Breast epithelium (tissue), 4 donors: ENCODE data around the gene FYB1. TPM values are rescaled to one million over a fixed set of nuclear protein-coding genes. Genes with fewer than 3 reads are reported as not detected.

ENCODE experiments used
- DNase-seq, 2 donors: peaks; one replicate each; pipeline ENCODE4 v3.0.0-alpha.2; 2019; ENCODE audit warnings: low spot score in 2 of 2
- H3K27ac ChIP-seq, 2 donors: fragments of 200-600 bp; sonication (generic) in 1 of 2; one replicate each; pipeline ENCODE4 v1.5.1; 2016 to 2019; ENCODE audit warnings: mild to moderate bottlenecking in 1 of 2
- H3K27me3 ChIP-seq, 2 donors: fragments of 200-600 bp; sonication (generic) in 1 of 2; one replicate each; pipeline versions ENCODE4 v1.5.1 to v1.6.0; 2017 to 2019; ENCODE audit warnings: control low read depth in 1 of 2, mild to moderate bottlenecking in 1 of 2
- H3K36me3 ChIP-seq: fragments of 200-600 bp; one replicate; pipeline ENCODE4 v1.5.1; 2019
- H3K4me1 ChIP-seq, 2 donors: fragments of 200-600 bp; sonication (generic); one replicate each; pipeline ENCODE4 v1.5.1; 2016 to 2019; ENCODE audit warnings: control low read depth in 1 of 2
- H3K4me3 ChIP-seq, 3 donors: fragments of 200-600 bp; sonication (generic); 1 replicate in 2 of 3; 2 replicates in 1 of 3; pipeline ENCODE4 v1.5.1; 2016 to 2019; ENCODE audit warnings: mild to moderate bottlenecking in 3 of 3, moderate library complexity in 2 of 3
- H3K9me3 ChIP-seq, 2 donors: fragments of 200-600 bp; sonication (generic) in 1 of 2; one replicate each; pipeline ENCODE4 v1.5.1; 2016 to 2019; ENCODE audit warnings: control low read depth in 1 of 2
- POLR2A ChIP-seq: fragments of 450-650 bp; IDR thresholded peaks from one replicate; pipeline ENCODE4 v1.6.1; 2016; ENCODE audit warnings: antibody characterized with exemption, mild to moderate bottlenecking, moderate library complexity
- POLR2AphosphoS5 ChIP-seq, 3 donors: sonication (generic); formaldehyde crosslinking; IDR thresholded peaks; one replicate each; pipeline ENCODE4 v1.6.1; 2017; ENCODE audit warnings: antibody characterized with exemption in 3 of 3
- intact Hi-C: fragments of 100-400 bp; cut with DNase I; formaldehyde crosslinking; loops from one replicate; pipeline ENCODE4 v1.15.1; 2023; ENCODE audit warnings: low total_unique reads
- total RNA-seq, 3 donors: library from RNA; depleted of rRNA; stranded (reverse); fragments of >200 nt; gene quantifications; one replicate each; pipeline ENCODE4 v1.1.0, GENCODE V29; 2016
- TF ChIP-seq, protein P1 (sequence below), 3 donors: fragments of 450-650 bp; IDR thresholded peaks; one replicate each; pipeline ENCODE4 v1.5.1; 2016 to 2017; ENCODE audit warnings: antibody characterized with exemption in 3 of 3, mild to moderate bottlenecking in 3 of 3, moderate library complexity in 3 of 3

The FYB1 gene
- total RNA-seq, 3 donors from 2014 or later, result 10.2 to 17.9 (median 11.4) TPM

GRCh38 chr5:39080597-39081204 is 138.7 kb downstream of the FYB1 start:
- H3K9me3 ChIP-seq, result no peaks in the 10 kb centered on the region
- no peak for DNase-seq
- H3K4me3 ChIP-seq, result no peak overlapping the region
- TF ChIP-seq POLR2AphosphoS5 (IDR thresholded peaks at IDR 0.05), result no peak
- no peak for TF ChIP-seq POLR2A
- TF ChIP-seq, protein P1, sequence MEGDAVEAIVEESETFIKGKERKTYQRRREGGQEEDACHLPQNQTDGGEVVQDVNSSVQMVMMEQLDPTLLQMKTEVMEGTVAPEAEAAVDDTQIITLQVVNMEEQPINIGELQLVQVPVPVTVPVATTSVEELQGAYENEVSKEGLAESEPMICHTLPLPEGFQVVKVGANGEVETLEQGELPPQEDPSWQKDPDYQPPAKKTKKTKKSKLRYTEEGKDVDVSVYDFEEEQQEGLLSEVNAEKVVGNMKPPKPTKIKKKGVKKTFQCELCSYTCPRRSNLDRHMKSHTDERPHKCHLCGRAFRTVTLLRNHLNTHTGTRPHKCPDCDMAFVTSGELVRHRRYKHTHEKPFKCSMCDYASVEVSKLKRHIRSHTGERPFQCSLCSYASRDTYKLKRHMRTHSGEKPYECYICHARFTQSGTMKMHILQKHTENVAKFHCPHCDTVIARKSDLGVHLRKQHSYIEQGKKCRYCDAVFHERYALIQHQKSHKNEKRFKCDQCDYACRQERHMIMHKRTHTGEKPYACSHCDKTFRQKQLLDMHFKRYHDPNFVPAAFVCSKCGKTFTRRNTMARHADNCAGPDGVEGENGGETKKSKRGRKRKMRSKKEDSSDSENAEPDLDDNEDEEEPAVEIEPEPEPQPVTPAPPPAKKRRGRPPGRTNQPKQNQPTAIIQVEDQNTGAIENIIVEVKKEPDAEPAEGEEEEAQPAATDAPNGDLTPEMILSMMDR (IDR thresholded peaks at IDR 0.05), result peak; percentile 67 to 80 (median 79)
- H3K36me3 ChIP-seq, result no peaks in the 10 kb centered on the region
- no peak overlapping the region for H3K27ac ChIP-seq
- H3K4me1 ChIP-seq, result no peaks in the 10 kb centered on the region
- intact Hi-C loops, result no loop called here
- H3K27me3 ChIP-seq, result no peaks in the 10 kb centered on the region

GRCh38 chr5:39080168-39080567 is 139.2 kb downstream of the FYB1 start:
- Histone ChIP-seq H3K27me3 (no peaks in the 10 kb centered on the region), H3K4me3 (no peak overlapping the region)
- intact Hi-C loops, result no loop called here

GRCh38 chr5:39079147-39079546 is 140.2 kb downstream of the FYB1 start:
- Histone ChIP-seq H3K27ac (no peak overlapping the region), H3K36me3 (no peaks in the 10 kb centered on the region), H3K4me3 (no peak overlapping the region), H3K27me3 (no peaks in the 10 kb centered on the region), H3K9me3 (no peaks in the 10 kb centered on the region), H3K4me1 (no peaks in the 10 kb centered on the region)
- no peak for DNase-seq
- intact Hi-C loops, result loop anchor here (10.0 kb wide), 1 partner anchor 74 kb away; no protein-coding TSS in a partner anchor
- TF ChIP-seq, protein P1 (IDR thresholded peaks at IDR 0.05), result no peak

More at GRCh38 chr5:39080168-39080567, 139.2 kb downstream of the FYB1 start:
- Histone ChIP-seq H3K9me3 (no peaks in the 10 kb centered on the region), H3K36me3 (no peaks in the 10 kb centered on the region), H3K4me1 (no peaks in the 10 kb centered on the region), H3K27ac (no peak overlapping the region)
- TF ChIP-seq, protein P1 (IDR thresholded peaks at IDR 0.05), result no peak
- TF ChIP-seq POLR2AphosphoS5 (IDR thresholded peaks at IDR 0.05), result no peak
- TF ChIP-seq POLR2A, result no peak
- DNase-seq, result no peak

- TF ChIP-seq POLR2AphosphoS5 (IDR thresholded peaks at IDR 0.05) (no peak), POLR2A (no peak)
- TF ChIP-seq, protein P1 (IDR thresholded peaks at IDR 0.05), result no peak
- Histone ChIP-seq H3K4me3 (no peak overlapping the region), H3K36me3 (no peaks in the 10 kb centered on the region), H3K27me3 (no peaks in the 10 kb centered on the region), H3K9me3 (no peaks in the 10 kb centered on the region), H3K27ac (no peak overlapping the region), H3K4me1 (peaks cover 0 to 9% of the 10 kb centered on the region in 2 donors)
- DNase-seq, result no peak
- intact Hi-C loops, result loop anchor here (10.0 kb wide), 1 partner anchor 72 kb away; no protein-coding TSS in a partner anchor
These were observed 142.3 kb downstream of the FYB1 start for GRCh38 chr5:39076757-39077728.
